GM12878 (cell line): ENCODE data around the gene HCFC2. TPM values are rescaled to one million over a fixed set of nuclear protein-coding genes. Genes with fewer than 3 reads are reported as not detected.

Experiments used
- ATAC-seq: fragments of 200-7000 bp; cut with Tn5 transposase; 3 replicates; pipeline ENCODE4 v1.9.1; 2020; ENCODE audit warnings: mild to moderate bottlenecking, moderate library complexity
- BruUV-seq: library from RNA; stranded (reverse); fragments of 400-500 nt; replicated peaks from 2 replicates; lab custom pipeline; 2021; lab: Mats Ljungman, UMichigan
- CTCF ChIA-PET: fragments of 300-600 bp; sonication (Branson Sonifier 250); formaldehyde crosslinking; extraction: SDS; loops from one replicate; lab custom pipeline; 2021; ENCODE audit warnings: inconsistent platforms; lab: Yijun Ruan, JAX
- POLR2A ChIA-PET: fragments of 350-600 bp; formaldehyde crosslinking; extraction: SDS; loops from one replicate; lab custom pipeline; 2021; ENCODE audit warnings: inconsistent platforms; lab: Charles Lee
- RAD21 ChIA-PET: fragments of 300-600 bp; sonication (Branson Sonifier 250); formaldehyde crosslinking; loops from one replicate; lab custom pipeline; 2023; ENCODE audit warnings: antibody characterized with exemption; ENCODE audit not compliant: unreplicated experiment; lab: Charles Lee
- SMC1A ChIA-PET: fragments of 300-600 bp; sonication (Branson Sonifier 250); formaldehyde crosslinking; loops from one replicate; lab custom pipeline; 2023; ENCODE audit not compliant: unreplicated experiment, uncharacterized antibody; lab: Charles Lee
- DNase-seq: peaks from one replicate; pipeline ENCODE4 v3.0.0-alpha.2; 2011; ENCODE audit warnings: low read depth, low spot score
- FAIRE-seq: peaks from 3 replicates; lab custom pipeline; 2011; peaks lifted over from hg19 to GRCh38; lab: Jason Lieb, UNC
- H2AFZ ChIP-seq: 2 replicates; pipeline ENCODE4 v1.6.0; 2011; ENCODE audit warnings: low read depth, low read length, control low read depth; ENCODE audit not compliant: control insufficient read depth
- H3K27ac ChIP-seq: 2 replicates; pipeline ENCODE4 v1.5.1; 2011; ENCODE audit warnings: control low read depth; ENCODE audit not compliant: control insufficient read depth, insufficient read depth
- H3K27me3 ChIP-seq, 2 experiments: replicated peaks in 1 of 2; 2 replicates each; pipeline versions ENCODE4 v1.6.0 to v1.6.1; 2011; ENCODE audit warnings: low read length in 1 of 2; ENCODE audit not compliant: control insufficient read depth in 2 of 2, insufficient read depth in 2 of 2
- H3K36me3 ChIP-seq, 2 experiments: 2 replicates each; pipeline ENCODE4 v1.5.1; 2011; ENCODE audit warnings: low read length in 1 of 2; ENCODE audit not compliant: control insufficient read depth in 2 of 2, insufficient read depth in 2 of 2
- H3K4me1 ChIP-seq: 2 replicates; pipeline ENCODE4 v1.6.1; 2011; ENCODE audit warnings: mild to moderate bottlenecking, low read length, moderate library complexity, mixed read lengths; ENCODE audit not compliant: control insufficient read depth, insufficient read depth
- H3K4me2 ChIP-seq: 2 replicates; pipeline ENCODE4 v1.6.0; 2011; ENCODE audit warnings: control low read depth; ENCODE audit not compliant: control insufficient read depth, insufficient read depth
- H3K4me3 ChIP-seq: fragments of 200-600 bp; sonication (generic); 2 replicates; pipeline ENCODE4 v1.5.1; 2016
- H3K79me2 ChIP-seq: 2 replicates; pipeline ENCODE4 v1.6.0; 2011; ENCODE audit warnings: low read length; ENCODE audit not compliant: control insufficient read depth, insufficient read depth
- H3K9ac ChIP-seq: 2 replicates; pipeline ENCODE4 v1.8.0; 2011; ENCODE audit warnings: low read length, control low read depth, mixed read lengths; ENCODE audit not compliant: control insufficient read depth, insufficient read depth
- H3K9me3 ChIP-seq: replicated peaks from 3 replicates; pipeline ENCODE4 v1.5.1; 2011; ENCODE audit warnings: mild to moderate bottlenecking, low read length; ENCODE audit not compliant: control insufficient read depth, insufficient read depth
- H4K20me1 ChIP-seq: 2 replicates; pipeline ENCODE4 v1.6.0; 2011; ENCODE audit not compliant: control insufficient read depth, insufficient read depth
- CEBPZ ChIP-seq: fragments of 150-350 bp; IDR thresholded peaks from 2 replicates; pipeline ENCODE4 v1.6.1; 2016; ENCODE audit warnings: low read depth, low read length
- CREB1 ChIP-seq: IDR thresholded peaks from 2 replicates; pipeline ENCODE4 v1.6.1; 2012; ENCODE audit warnings: low read depth, mild to moderate bottlenecking, inconsistent platforms
- EED ChIP-seq: sonication (generic); IDR thresholded peaks from 2 replicates; pipeline ENCODE4 v1.6.1; 2016; ENCODE audit warnings: antibody characterized with exemption, low read depth
- HDGF ChIP-seq: fragments of 450-650 bp; IDR thresholded peaks from 2 replicates; pipeline ENCODE4 v1.6.1; 2016; ENCODE audit warnings: antibody characterized with exemption
- IRF3 ChIP-seq: fragments of 450-650 bp; IDR thresholded peaks from 2 replicates; pipeline ENCODE4 v1.6.1; 2014; ENCODE audit warnings: mild to moderate bottlenecking
- MTA3 ChIP-seq: IDR thresholded peaks from 2 replicates; pipeline ENCODE4 v1.6.1; 2012; ENCODE audit warnings: low read length, inconsistent platforms, borderline replicate concordance
- POLR2AphosphoS2 ChIP-seq: IDR thresholded peaks from 2 replicates; pipeline ENCODE4 v1.6.1; 2011; ENCODE audit warnings: low read depth, mild to moderate bottlenecking, low read length, improper control_type of control experiment, moderate library complexity
- RB1 ChIP-seq: fragments of 450-650 bp; formaldehyde crosslinking; IDR thresholded peaks from 2 replicates; pipeline ENCODE4 v1.6.1; 2017; ENCODE audit warnings: mild to moderate bottlenecking, borderline replicate concordance
- STAT3 ChIP-seq: IDR thresholded peaks from 2 replicates; pipeline ENCODE4 v1.6.1; 2011; ENCODE audit warnings: low read depth, low read length, improper control_type of control experiment
- TARDBP ChIP-seq: IDR thresholded peaks from 2 replicates; pipeline ENCODE4 v1.6.1; 2016; ENCODE audit warnings: borderline replicate concordance
- ZNF687 ChIP-seq: fragments of 450-650 bp; IDR thresholded peaks from 2 replicates; pipeline ENCODE4 v1.6.1; 2017; ENCODE audit warnings: mild to moderate bottlenecking, moderate library complexity
- WGBS: methylation state at CpG from one replicate; pipeline ENCODE4 v1.1.6; 2016; ENCODE audit warnings: low lambda C conversion rate; ENCODE audit not compliant: insufficient replicate concordance, insufficient coverage; ENCODE audit errors: missing lambda C conversion rate; 5-methylcytosine and 5-hydroxymethylcytosine counted together
- in situ Hi-C: fragments of 300-500 bp; cut with MboI; formaldehyde crosslinking; loops from 9 replicates; pipeline ENCODE4 v1.14.3; 2018; ENCODE audit warnings: mixed read lengths
- intact Hi-C: fragments of 100-400 bp; cut with micrococcal nuclease; formaldehyde crosslinking; loops from one replicate; pipeline ENCODE4 v1.14.2; 2022; ENCODE audit not compliant: unreplicated experiment
- polyA plus RNA-seq, 11 experiments: library from polyadenylated mRNA; depleted of rRNA in 4 of 11; unstranded in 6 of 11; stranded (reverse) in 5 of 11; fragments of >200 nt; fragmentation: Nextera tagmentation in 4 of 11; fragmentation: Illumina TruSeq in 1 of 11; extraction: Ambion mirVana in 4 of 11; extraction: Trizol in 1 of 11; gene quantifications; 1 replicate in 1 of 11; 2 replicates in 10 of 11; pipeline versions ENCODE4 v1.2.1 to v1.2.3, GENCODE V29; 2011 to 2016; ENCODE audit warnings: inconsistent platforms in 2 of 11, missing spikeins in 2 of 11, low read depth in 1 of 11
- total RNA-seq, 4 experiments: library from RNA; depleted of rRNA in 3 of 4; stranded (reverse); fragments of >200 nt in 3 of 4; fragmentation: Illumina TruSeq in 1 of 4; extraction: Trizol in 1 of 4; gene quantifications; 2 replicates each; pipeline versions ENCODE4 v1.2.1 to v1.2.3, GENCODE V29; 2013 to 2021

The HCFC2 gene
- total and polyA plus RNA-seq, 10 of the 15 experiments (the other 5 are each of a cell fraction or from before 2014, with no cell fraction given): 1.8 to 14.2 (median 9.3) TPM

GRCh38 chr12:104137902-104138796 lies 73.8 kb downstream of the HCFC2 start, which contains the start of gene NFYB:
Gene NFYB (minus strand): TSS chr12:104138210. CDS start chr12:104135453, 2,757 bp downstream.
- intact Hi-C loops: no loop called here
- Histone ChIP-seq H3K9me3 (no peaks in the 10 kb centered on the region), H2AFZ (peak within 1 kb of the TSS; percentile 72), H3K27ac (peak within 1 kb of the TSS; percentile 89), H3K4me2 (peak within 1 kb of the TSS; percentile 78), H4K20me1 (no peaks in the 10 kb centered on the region), H3K36me3 (peaks cover 0 to 6% of the 10 kb centered on the region in 2 experiments; a peak in 1 of 4 replicates), H3K9ac (peak within 1 kb of the TSS; percentile 90), H3K27me3 (no peaks in the 10 kb centered on the region), H3K79me2 (peaks cover 27% of the 10 kb centered on the region), H3K4me1 (peaks cover 3% of the 10 kb centered on the region; the same call in 1 of the 2 replicates), H3K4me3 (peak within 1 kb of the TSS; percentile 88)
- no TSS peak for BruUV-seq
- SMC1A ChIA-PET: interaction anchor here (0.6 to 1.8 kb wide), 5 partner anchors 29 to 1071 kb away, joined by 3 to 7 read pairs (median 4); partner anchors contain the start of gene HCFC2
- POLR2A ChIA-PET: interaction anchor here (0.5 to 1.2 kb wide), 8 partner anchors 9 to 972 kb away, joined by 3 to 10 read pairs (median 4); partner anchors contain the start of genes HCFC2 and HSP90B1
- DNase-seq (peak; percentile 83), FAIRE-seq (peak; percentile 82), ATAC-seq (peak; percentile 96)
- RAD21 ChIA-PET: interaction anchor here (0.6 to 1.4 kb wide), 6 partner anchors 70 to 1189 kb away, joined by 3 to 5 read pairs (median 4); partner anchors contain the start of gene HSP90B1
- in situ Hi-C loops: no loop called here
- CTCF ChIA-PET: interaction anchor here (1.2 to 1.8 kb wide), 3 partner anchors 29 to 254 kb away, joined by 3 to 7 read pairs (median 4); no protein-coding TSS in a partner anchor
- WGBS: 6% methylated on average over 69 of the region's 111 CpGs
- no peak for TF ChIP-seq STAT3
- TF ChIP-seq POLR2AphosphoS2: peak; percentile 39; the same call in 1 of the 2 replicates
- TF ChIP-seq ZNF687: peak; percentile 73
- TF ChIP-seq CREB1: peak; percentile 61; the same call in 1 of the 2 replicates
- no peak for TF ChIP-seq CEBPZ
- TF ChIP-seq HDGF: no peak
- TF ChIP-seq MTA3: no peak
- TF ChIP-seq IRF3: peak; percentile 52; the same call in 1 of the 2 replicates
- TF ChIP-seq EED: no peak
- 0 out of 2 replicates have a peak, but pooled peaks have one; percentile 52 for TF ChIP-seq TARDBP
- no peak for TF ChIP-seq RB1
